Stimulated activated CD4-positive, alpha-beta T cell treated with anti-CD3 and anti-CD28 coated beads, TNF-alpha, amount 100 ng/mL, for 1 hour (primary cell): ENCODE results near the gene LRP1.
A peak's percentile ranks its signal among the peaks of the same experiment; 100 is the strongest.

Experiments
- DNase-seq, 3 donors: peaks; one replicate each; pipeline ENCODE4 v3.0.0-alpha.2; 2020; ENCODE audit warnings: low read depth in 3 of 3, low spot score in 1 of 3

Gene LRP1

GRCh38 chr12:57127726-57128518 is at the start of gene LRP1:
Gene LRP1, plus strand, starts transcription at chr12:57128483. Its CDS starts 482 bp downstream, at chr12:57128965.
- peak; percentile 46 to 71 (median 70) for DNase-seq

GRCh38 chr12:57078519-57079404 is 49.5 kb upstream of the LRP1 start, which contains the start of gene NEMP1:
Gene NEMP1, minus strand, starts transcription at chr12:57078791. Its CDS starts 46 bp downstream, at chr12:57078745.
- DNase-seq: peak; percentile 74 to 92 (median 87)

GRCh38 chr12:57079821-57080220 is 48.5 kb upstream of the LRP1 start:
- no peak for DNase-seq

- DNase-seq: no peak
Measured at GRCh38 chr12:57080855-57081254, 47.4 kb upstream of the LRP1 start.

GRCh38 chr12:57085999-57086492 is 42.2 kb upstream of the LRP1 start:
- no peak for DNase-seq

- DNase-seq: peak in 1 of 3 donors; percentile 52
Measured at GRCh38 chr12:57086493-57087009, 41.7 kb upstream of the LRP1 start.

GRCh38 chr12:57087010-57087690 is 41.1 kb upstream of the LRP1 start:
- peak; percentile 85 to 95 (median 90) for DNase-seq

GRCh38 chr12:57087691-57088353 is 40.5 kb upstream of the LRP1 start:
- DNase-seq: peak; percentile 45 to 66 (median 58)

GRCh38 chr12:57088354-57089270 is 39.7 kb upstream of the LRP1 start, which contains the start of gene NAB2:
Gene NAB2, plus strand, starts transcription at chr12:57089114. Its CDS starts 158 bp downstream, at chr12:57089272.
- peak; percentile 68 to 92 (median 89) for DNase-seq

GRCh38 chr12:57089271-57090245 is 38.7 kb upstream of the LRP1 start:
- DNase-seq: no peak

GRCh38 chr12:57090490-57090889 is 37.8 kb upstream of the LRP1 start:
- no peak for DNase-seq

- no peak for DNase-seq
Measured at GRCh38 chr12:57090924-57091637, 37.2 kb upstream of the LRP1 start.

GRCh38 chr12:57091638-57092528 is 36.4 kb upstream of the LRP1 start:
- DNase-seq: no peak

- DNase-seq: no peak
Measured at GRCh38 chr12:57092529-57092862, 35.8 kb upstream of the LRP1 start.

GRCh38 chr12:57092876-57093414 is 35.3 kb upstream of the LRP1 start:
- DNase-seq: no peak
